WTC11 (cell line): Measurements from ENCODE around the gene HDGFL2. TPM values are rescaled to one million over a fixed set of nuclear protein-coding genes. Genes with fewer than 3 reads are reported as not detected.

Experiments
- ARID4B ChIP-seq: sonication (generic); formaldehyde crosslinking; IDR thresholded peaks from 2 replicates; pipeline ENCODE4 v1.8.0; 2023; ENCODE audit warnings: missing genetic modification reagents, mild to moderate bottlenecking, borderline replicate concordance
- CBFB ChIP-seq: sonication (generic); formaldehyde crosslinking; IDR thresholded peaks from 2 replicates; pipeline ENCODE4 v1.8.1; 2022; ENCODE audit warnings: mild to moderate bottlenecking, low read depth, missing genetic modification reagents
- GABPB1 ChIP-seq: sonication (generic); formaldehyde crosslinking; IDR thresholded peaks from 2 replicates; pipeline ENCODE4 v1.8.1; 2023; ENCODE audit warnings: mild to moderate bottlenecking, missing genetic modification reagents
- GRHL2 ChIP-seq: fragments of 250-450 bp; sonication (Bioruptor Pico); IDR thresholded peaks from 2 replicates; pipeline ENCODE4 v1.8.0; 2022; ENCODE audit warnings: mild to moderate bottlenecking, moderate library complexity; ENCODE audit not compliant: insufficient replicate concordance, severe bottlenecking
- HMGA2 ChIP-seq: fragments of 250-450 bp; sonication (Bioruptor Pico); IDR thresholded peaks from 2 replicates; pipeline ENCODE4 v1.4.0; 2021; ENCODE audit warnings: mild to moderate bottlenecking, moderate library complexity
- NR1H2 ChIP-seq: sonication (generic); formaldehyde crosslinking; IDR thresholded peaks from 2 replicates; pipeline ENCODE4 v1.9.0; 2021; ENCODE audit warnings: mild to moderate bottlenecking, moderate library complexity, missing genetic modification reagents
- PRRX2 ChIP-seq: fragments of 250-450 bp; sonication (Bioruptor Pico); IDR thresholded peaks from 2 replicates; pipeline ENCODE4 v1.8.0; 2021; ENCODE audit warnings: mild to moderate bottlenecking
- ZNF263 ChIP-seq: sonication (generic); formaldehyde crosslinking; IDR thresholded peaks from 2 replicates; pipeline ENCODE4 v1.8.1; 2022; ENCODE audit warnings: low read depth, mild to moderate bottlenecking, moderate library complexity, missing genetic modification reagents
- ZNF396 ChIP-seq: fragments of 250-450 bp; sonication (Bioruptor Pico); IDR thresholded peaks from 2 replicates; pipeline ENCODE4 v1.8.0; 2021; ENCODE audit warnings: mild to moderate bottlenecking, moderate library complexity, borderline replicate concordance
- total RNA-seq: library from RNA; stranded (reverse); gene quantifications from 3 replicates; pipeline ENCODE4 v1.2.3, GENCODE V29; 2021
- TF ChIP-seq, protein P1 (sequence below): sonication (generic); formaldehyde crosslinking; IDR thresholded peaks from 2 replicates; pipeline ENCODE4 v1.8.1; 2023; ENCODE audit warnings: mild to moderate bottlenecking, missing genetic modification reagents, moderate library complexity
- TF ChIP-seq, protein P2 (sequence below): sonication (generic); formaldehyde crosslinking; conservative IDR thresholded peaks from 2 replicates; pipeline ENCODE4 v1.8.1; 2023; ENCODE audit warnings: mild to moderate bottlenecking, low read depth, missing genetic modification reagents, moderate library complexity
- TF ChIP-seq, protein P3 (sequence below): sonication (generic); formaldehyde crosslinking; IDR thresholded peaks from 2 replicates; pipeline ENCODE4 v1.8.0; 2022; ENCODE audit warnings: missing genetic modification reagents
- TF ChIP-seq, protein P4 (sequence below): sonication (generic); formaldehyde crosslinking; IDR thresholded peaks from 2 replicates; pipeline ENCODE4 v1.8.0; 2022; ENCODE audit warnings: mild to moderate bottlenecking, missing genetic modification reagents

The HDGFL2 gene
- total RNA-seq, 1 experiment from 2014 or later, result 115 TPM

- TF ChIP-seq ZNF263 (CRISPR knock-in tag), result no peak
- 0 out of 2 replicates have a peak, but pooled peaks have one; percentile 51 for TF ChIP-seq ARID4B (CRISPR knock-in tag)
- no peak for TF ChIP-seq HMGA2
- no peak for TF ChIP-seq PRRX2 (CRISPR knock-in tag)
- TF ChIP-seq, protein P1, sequence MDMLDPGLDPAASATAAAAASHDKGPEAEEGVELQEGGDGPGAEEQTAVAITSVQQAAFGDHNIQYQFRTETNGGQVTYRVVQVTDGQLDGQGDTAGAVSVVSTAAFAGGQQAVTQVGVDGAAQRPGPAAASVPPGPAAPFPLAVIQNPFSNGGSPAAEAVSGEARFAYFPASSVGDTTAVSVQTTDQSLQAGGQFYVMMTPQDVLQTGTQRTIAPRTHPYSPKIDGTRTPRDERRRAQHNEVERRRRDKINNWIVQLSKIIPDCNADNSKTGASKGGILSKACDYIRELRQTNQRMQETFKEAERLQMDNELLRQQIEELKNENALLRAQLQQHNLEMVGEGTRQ (CRISPR knock-in tag), result peak; percentile 94
- TF ChIP-seq, protein P2, sequence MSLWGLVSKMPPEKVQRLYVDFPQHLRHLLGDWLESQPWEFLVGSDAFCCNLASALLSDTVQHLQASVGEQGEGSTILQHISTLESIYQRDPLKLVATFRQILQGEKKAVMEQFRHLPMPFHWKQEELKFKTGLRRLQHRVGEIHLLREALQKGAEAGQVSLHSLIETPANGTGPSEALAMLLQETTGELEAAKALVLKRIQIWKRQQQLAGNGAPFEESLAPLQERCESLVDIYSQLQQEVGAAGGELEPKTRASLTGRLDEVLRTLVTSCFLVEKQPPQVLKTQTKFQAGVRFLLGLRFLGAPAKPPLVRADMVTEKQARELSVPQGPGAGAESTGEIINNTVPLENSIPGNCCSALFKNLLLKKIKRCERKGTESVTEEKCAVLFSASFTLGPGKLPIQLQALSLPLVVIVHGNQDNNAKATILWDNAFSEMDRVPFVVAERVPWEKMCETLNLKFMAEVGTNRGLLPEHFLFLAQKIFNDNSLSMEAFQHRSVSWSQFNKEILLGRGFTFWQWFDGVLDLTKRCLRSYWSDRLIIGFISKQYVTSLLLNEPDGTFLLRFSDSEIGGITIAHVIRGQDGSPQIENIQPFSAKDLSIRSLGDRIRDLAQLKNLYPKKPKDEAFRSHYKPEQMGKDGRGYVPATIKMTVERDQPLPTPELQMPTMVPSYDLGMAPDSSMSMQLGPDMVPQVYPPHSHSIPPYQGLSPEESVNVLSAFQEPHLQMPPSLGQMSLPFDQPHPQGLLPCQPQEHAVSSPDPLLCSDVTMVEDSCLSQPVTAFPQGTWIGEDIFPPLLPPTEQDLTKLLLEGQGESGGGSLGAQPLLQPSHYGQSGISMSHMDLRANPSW, result no peak
- TF ChIP-seq CBFB (CRISPR knock-in tag), result no peak
- TF ChIP-seq NR1H2, result no peak
- TF ChIP-seq GRHL2 (CRISPR knock-in tag), result no peak
- TF ChIP-seq ZNF396 (CRISPR knock-in tag), result no peak
- TF ChIP-seq, protein P3, sequence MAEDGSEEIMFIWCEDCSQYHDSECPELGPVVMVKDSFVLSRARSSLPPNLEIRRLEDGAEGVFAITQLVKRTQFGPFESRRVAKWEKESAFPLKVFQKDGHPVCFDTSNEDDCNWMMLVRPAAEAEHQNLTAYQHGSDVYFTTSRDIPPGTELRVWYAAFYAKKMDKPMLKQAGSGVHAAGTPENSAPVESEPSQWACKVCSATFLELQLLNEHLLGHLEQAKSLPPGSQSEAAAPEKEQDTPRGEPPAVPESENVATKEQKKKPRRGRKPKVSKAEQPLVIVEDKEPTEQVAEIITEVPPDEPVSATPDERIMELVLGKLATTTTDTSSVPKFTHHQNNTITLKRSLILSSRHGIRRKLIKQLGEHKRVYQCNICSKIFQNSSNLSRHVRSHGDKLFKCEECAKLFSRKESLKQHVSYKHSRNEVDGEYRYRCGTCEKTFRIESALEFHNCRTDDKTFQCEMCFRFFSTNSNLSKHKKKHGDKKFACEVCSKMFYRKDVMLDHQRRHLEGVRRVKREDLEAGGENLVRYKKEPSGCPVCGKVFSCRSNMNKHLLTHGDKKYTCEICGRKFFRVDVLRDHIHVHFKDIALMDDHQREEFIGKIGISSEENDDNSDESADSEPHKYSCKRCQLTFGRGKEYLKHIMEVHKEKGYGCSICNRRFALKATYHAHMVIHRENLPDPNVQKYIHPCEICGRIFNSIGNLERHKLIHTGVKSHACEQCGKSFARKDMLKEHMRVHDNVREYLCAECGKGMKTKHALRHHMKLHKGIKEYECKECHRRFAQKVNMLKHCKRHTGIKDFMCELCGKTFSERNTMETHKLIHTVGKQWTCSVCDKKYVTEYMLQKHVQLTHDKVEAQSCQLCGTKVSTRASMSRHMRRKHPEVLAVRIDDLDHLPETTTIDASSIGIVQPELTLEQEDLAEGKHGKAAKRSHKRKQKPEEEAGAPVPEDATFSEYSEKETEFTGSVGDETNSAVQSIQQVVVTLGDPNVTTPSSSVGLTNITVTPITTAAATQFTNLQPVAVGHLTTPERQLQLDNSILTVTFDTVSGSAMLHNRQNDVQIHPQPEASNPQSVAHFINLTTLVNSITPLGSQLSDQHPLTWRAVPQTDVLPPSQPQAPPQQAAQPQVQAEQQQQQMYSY (CRISPR knock-in tag), result no peak
- TF ChIP-seq, protein P4, sequence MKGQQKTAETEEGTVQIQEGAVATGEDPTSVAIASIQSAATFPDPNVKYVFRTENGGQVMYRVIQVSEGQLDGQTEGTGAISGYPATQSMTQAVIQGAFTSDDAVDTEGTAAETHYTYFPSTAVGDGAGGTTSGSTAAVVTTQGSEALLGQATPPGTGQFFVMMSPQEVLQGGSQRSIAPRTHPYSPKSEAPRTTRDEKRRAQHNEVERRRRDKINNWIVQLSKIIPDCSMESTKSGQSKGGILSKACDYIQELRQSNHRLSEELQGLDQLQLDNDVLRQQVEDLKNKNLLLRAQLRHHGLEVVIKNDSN (CRISPR knock-in tag), result peak; percentile 96
- peak; percentile 59 for TF ChIP-seq GABPB1 (CRISPR knock-in tag)
Observed at GRCh38 chr19:4457654-4458395, 14.3 kb upstream of the HDGFL2 start, which contains the start of gene UBXN6 (continued).
